Spleen (tissue), 11 donors: ENCODE results near the gene PAPLN. TPM values are rescaled to one million over a fixed set of nuclear protein-coding genes. Genes with fewer than 3 reads are reported as not detected.

Experiments
- DNase-seq: peaks from one replicate; pipeline ENCODE4 v3.0.0-alpha.2; 2020
- H3K27ac ChIP-seq, 8 donors: fragments of 200-600 bp; sonication (generic) in 7 of 8; 1 replicate in 4 of 8; 2 replicates in 4 of 8; pipeline versions ENCODE4 v1.5.0 to v1.8.0; 2016 to 2021; ENCODE audit warnings: inconsistent platforms in 4 of 8, mild to moderate bottlenecking in 4 of 8, moderate library complexity in 1 of 8
- H3K27me3 ChIP-seq, 7 donors: fragments of 200-600 bp; sonication (generic) in 6 of 7; replicated peaks in 1 of 7; 1 replicate in 4 of 7; 2 replicates in 3 of 7; pipeline versions ENCODE4 v1.5.0 to v1.8.0; 2016 to 2021; ENCODE audit warnings: inconsistent platforms in 3 of 7, mild to moderate bottlenecking in 1 of 7
- H3K36me3 ChIP-seq, 6 donors: fragments of 200-600 bp; sonication (generic) in 5 of 6; 1 replicate in 4 of 6; 2 replicates in 2 of 6; pipeline versions ENCODE4 v1.5.0 to v1.8.0; 2016 to 2021; ENCODE audit warnings: inconsistent platforms in 2 of 6
- H3K4me1 ChIP-seq, 6 donors: fragments of 200-600 bp; sonication (generic) in 5 of 6; 1 replicate in 3 of 6; 2 replicates in 3 of 6; pipeline versions ENCODE4 v1.5.0 to v1.8.0; 2016 to 2021; ENCODE audit warnings: inconsistent platforms in 3 of 6
- H3K4me3 ChIP-seq, 8 donors: fragments of 200-600 bp; sonication (generic) in 7 of 8; 1 replicate in 4 of 8; 2 replicates in 4 of 8; pipeline versions ENCODE4 v1.5.0 to v1.8.0; 2016 to 2021; ENCODE audit warnings: inconsistent platforms in 4 of 8, mild to moderate bottlenecking in 4 of 8, moderate library complexity in 2 of 8
- H3K9me3 ChIP-seq, 8 donors: fragments of 200-600 bp; sonication (generic) in 7 of 8; 1 replicate in 4 of 8; 2 replicates in 4 of 8; pipeline versions ENCODE4 v1.5.0 to v1.8.0; 2016 to 2021; ENCODE audit warnings: inconsistent platforms in 4 of 8
- POLR2A ChIP-seq, 3 donors: fragments of 450-650 bp; IDR thresholded peaks; one replicate each; pipeline ENCODE4 v1.5.1; 2017; ENCODE audit warnings: antibody characterized with exemption in 3 of 3, mild to moderate bottlenecking in 1 of 3
- POLR2AphosphoS5 ChIP-seq, 3 donors: sonication (generic); formaldehyde crosslinking; IDR thresholded peaks; one replicate each; pipeline ENCODE4 v1.5.1; 2017; ENCODE audit warnings: antibody characterized with exemption in 3 of 3
- WGBS, 5 donors: extraction: QIAGEN DNeasy Blood & Tissue Kit in 3 of 5; methylation state at CpG; one replicate each; pipeline versions ENCODE4 v1.1.5 to v1.1.7; 2013 to 2018; 5-methylcytosine and 5-hydroxymethylcytosine counted together
- intact Hi-C: fragments of 100-400 bp; cut with DNase I; formaldehyde crosslinking; loops from one replicate; pipeline ENCODE4 v1.15.0; 2023; ENCODE audit warnings: low total_unique reads
- polyA plus RNA-seq, 3 donors: library from polyadenylated mRNA; stranded (reverse); fragments of 200-250 nt; gene quantifications; one replicate each; pipeline ENCODE4 v1.2.1, GENCODE V29; 2013
- total RNA-seq, 7 donors: library from RNA; depleted of rRNA in 3 of 7; stranded (reverse); fragments of >200 nt in 3 of 7; fragmentation: NEBNext Ultra II Directional in 4 of 7; extraction: Animal tissue kit (Norgen Biotek cat#: 25700) in 4 of 7; gene quantifications; one replicate each; pipeline versions ENCODE4 v1.1.0 to v1.2.1, GENCODE V29; 2016 to 2021
- TF ChIP-seq, protein P1 (sequence below), 11 experiments: fragments of 200-600 bp in 7 of 11; fragments of 450-650 bp in 4 of 11; sonication (generic) in 4 of 11; IDR thresholded peaks in 8 of 11; conservative IDR thresholded peaks in 3 of 11; 1 replicate in 7 of 11; 2 replicates in 4 of 11; pipeline versions ENCODE4 v1.4.0 to v1.8.0; 2016 to 2021; ENCODE audit warnings: antibody characterized with exemption in 11 of 11, inconsistent platforms in 4 of 11, mild to moderate bottlenecking in 1 of 11
- donor health status: healthy with polysubstance abuse.
- donor health status: DM: no; HTN: no; CAD: no; lungs with moderate emphysema.
- donor health status: DM: no; HTN: no; CAD: no.
- donor health status: Bipolar disorder and iron deficiency.
- donor health status: healthy.
- donor health status: DM: no; HTN: no; CAD: no.
- donor health status: DM: yes; HTN: yes; CAD: no.

Gene PAPLN
- total and polyA plus RNA-seq, 10 donors, result 20.3 to 57.2 (median 42.0) TPM

DNA sequence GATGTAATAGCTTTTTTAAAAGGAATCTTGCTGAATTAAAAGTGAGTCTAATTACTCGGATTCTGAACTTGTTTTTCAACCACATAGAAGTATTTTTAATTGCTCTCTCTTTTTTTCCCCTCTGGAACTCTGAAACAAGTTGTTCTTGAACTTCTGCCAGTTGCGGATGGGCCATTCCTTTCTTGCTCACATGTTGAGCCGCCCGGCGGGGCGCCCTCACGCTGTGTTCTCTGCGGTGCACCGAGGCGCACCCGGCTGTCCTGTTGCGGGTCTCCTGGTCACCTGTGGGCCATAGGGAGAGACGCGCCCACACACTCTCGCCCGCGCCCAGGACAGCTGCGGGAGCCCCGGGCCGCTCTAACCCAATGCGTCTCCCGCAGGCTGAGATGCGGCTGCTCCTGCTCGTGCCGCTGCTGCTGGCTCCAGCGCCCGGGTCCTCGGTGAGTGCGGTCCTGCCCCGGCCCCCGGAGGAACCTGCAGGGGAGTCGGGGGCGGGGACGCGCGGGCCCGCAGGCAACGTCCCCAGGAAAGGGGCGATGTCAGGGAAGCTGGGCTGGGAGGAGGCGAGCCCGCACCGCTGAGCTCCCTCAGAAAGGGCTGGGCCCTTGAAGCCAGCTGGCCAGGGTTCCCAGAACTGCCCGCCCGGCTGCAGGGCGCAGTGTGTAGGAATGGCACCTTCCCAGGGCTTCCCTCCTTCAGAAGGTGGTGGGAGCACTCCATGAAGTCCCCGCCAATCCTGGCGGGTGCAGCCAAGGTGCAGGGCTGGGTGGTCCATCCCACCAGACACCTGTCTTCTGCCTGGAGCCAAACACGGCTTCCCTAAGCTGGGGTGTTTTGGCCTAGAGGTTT, 2.3 kb downstream of the PAPLN start:
- DNase-seq, result no peak
- Histone ChIP-seq H3K27me3 (peaks cover 0 to 97% (median 47%) of the 10 kb centered on the region in 7 donors), H3K9me3 (no peaks in the 10 kb centered on the region), H3K4me3 (peak overlapping the region in 7 of 8 donors; percentile 15 to 73 (median 42)), H3K4me1 (peaks cover 27 to 97% (median 76%) of the 10 kb centered on the region in 6 donors), H3K27ac (peak overlapping the region in 6 of 8 donors; percentile 25 to 63 (median 48)), H3K36me3 (no peaks in the 10 kb centered on the region)
- intact Hi-C loops, result no loop called here
- WGBS, 5 donors, result 10 to 16% (median 12%) methylated on average over 41 to 48 of the region's 48 CpGs
- TF ChIP-seq POLR2AphosphoS5 (IDR thresholded peaks at IDR 0.05) (peak in 2 of 3 donors; percentile 9 to 38), POLR2A (IDR thresholded peaks at IDR 0.05) (no peak)
- TF ChIP-seq, protein P1, sequence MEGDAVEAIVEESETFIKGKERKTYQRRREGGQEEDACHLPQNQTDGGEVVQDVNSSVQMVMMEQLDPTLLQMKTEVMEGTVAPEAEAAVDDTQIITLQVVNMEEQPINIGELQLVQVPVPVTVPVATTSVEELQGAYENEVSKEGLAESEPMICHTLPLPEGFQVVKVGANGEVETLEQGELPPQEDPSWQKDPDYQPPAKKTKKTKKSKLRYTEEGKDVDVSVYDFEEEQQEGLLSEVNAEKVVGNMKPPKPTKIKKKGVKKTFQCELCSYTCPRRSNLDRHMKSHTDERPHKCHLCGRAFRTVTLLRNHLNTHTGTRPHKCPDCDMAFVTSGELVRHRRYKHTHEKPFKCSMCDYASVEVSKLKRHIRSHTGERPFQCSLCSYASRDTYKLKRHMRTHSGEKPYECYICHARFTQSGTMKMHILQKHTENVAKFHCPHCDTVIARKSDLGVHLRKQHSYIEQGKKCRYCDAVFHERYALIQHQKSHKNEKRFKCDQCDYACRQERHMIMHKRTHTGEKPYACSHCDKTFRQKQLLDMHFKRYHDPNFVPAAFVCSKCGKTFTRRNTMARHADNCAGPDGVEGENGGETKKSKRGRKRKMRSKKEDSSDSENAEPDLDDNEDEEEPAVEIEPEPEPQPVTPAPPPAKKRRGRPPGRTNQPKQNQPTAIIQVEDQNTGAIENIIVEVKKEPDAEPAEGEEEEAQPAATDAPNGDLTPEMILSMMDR (IDR thresholded peaks at IDR 0.05 in 8 of 11, conservative IDR thresholded peaks at IDR 0.05 in 3 of 11), result no peak

DNA sequence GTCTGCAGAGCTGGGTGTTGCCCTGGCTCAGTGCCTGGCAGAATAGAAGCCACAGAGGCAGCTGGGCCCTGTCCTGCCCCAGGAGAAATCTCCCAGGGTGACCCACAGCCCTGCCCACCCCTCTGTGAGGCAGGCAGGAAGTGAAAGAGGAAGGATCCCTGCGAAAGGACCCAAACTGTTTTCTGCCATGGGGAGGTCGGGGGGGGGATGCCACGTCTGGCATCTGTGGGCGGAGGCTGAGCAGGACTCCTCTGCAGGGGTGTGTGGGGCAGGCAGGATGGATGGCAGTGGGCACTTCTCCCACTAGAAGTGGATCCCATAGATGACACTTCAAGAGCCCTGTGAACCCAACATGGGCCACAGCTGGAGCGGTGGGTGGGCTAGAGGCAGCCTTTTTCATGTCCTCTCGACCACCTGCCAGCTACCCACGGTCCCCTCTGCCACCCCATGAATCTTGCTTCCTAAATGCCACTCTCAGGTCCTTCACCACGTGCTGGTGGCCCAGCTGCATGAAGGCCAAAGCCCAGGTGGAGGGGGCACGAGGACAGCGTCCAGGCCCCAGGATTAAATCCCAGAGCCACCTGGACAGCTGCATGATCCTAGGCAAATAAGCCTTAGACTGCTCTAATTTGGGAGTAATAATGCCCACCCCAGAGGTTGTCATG, 3.6 kb downstream of the PAPLN start:
- 30 to 48% (median 40%) methylated on average over 10 of the region's 10 CpGs for WGBS, 5 donors
- intact Hi-C loops, result no loop called here
- peak overlapping the region in 2 of 8 donors; percentile 6 to 73 for H3K4me3 ChIP-seq
- DNase-seq, result peak; percentile 79
- TF ChIP-seq POLR2A (IDR thresholded peaks at IDR 0.05) (no peak), POLR2AphosphoS5 (IDR thresholded peaks at IDR 0.05) (peak in 2 of 3 donors; percentile 24 to 39)
- peaks cover 0 to 97% (median 47%) of the 10 kb centered on the region in 7 donors for H3K27me3 ChIP-seq
- H3K9me3 ChIP-seq, result no peaks in the 10 kb centered on the region
- peaks cover 0 to 7% (median 0%) of the 10 kb centered on the region in 6 donors for H3K36me3 ChIP-seq
- peaks cover 31 to 98% (median 82%) of the 10 kb centered on the region in 6 donors for H3K4me1 ChIP-seq
- H3K27ac ChIP-seq, result peak overlapping the region in 6 of 8 donors; percentile 4 to 63 (median 56)

DNA sequence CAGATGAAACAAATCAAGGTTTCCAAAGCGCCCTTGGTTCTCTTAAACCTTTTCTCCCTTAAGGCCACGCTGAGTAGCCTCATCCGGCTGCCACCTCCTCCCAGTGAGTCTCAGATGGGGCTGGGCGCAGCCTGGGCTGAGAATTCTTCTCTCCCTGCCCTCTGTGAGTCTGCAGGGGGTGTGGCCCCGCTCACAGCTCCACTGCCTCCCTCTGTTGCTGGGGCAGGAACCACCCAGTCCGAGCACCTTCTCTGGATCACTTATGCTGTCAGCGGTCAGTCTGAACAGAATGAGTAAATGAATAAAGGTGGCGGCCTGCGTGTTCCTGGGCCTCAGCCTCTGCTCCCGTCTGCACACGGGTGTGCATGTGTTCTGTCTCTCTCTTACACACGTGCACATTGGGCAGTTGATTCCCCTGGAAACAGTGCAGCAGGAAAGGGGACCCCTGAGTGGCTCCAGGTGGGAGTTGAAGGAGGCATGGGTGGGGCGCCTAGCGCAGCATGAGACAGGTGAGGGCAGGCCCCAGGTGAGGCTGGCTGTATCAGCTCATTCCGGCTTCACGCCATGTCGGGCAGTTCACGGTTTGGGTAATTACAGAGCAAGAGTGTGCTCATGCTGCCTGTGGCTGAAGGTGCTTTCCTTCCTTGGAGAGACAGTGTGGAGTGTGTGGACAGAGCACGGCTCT, 4.3 kb downstream of the PAPLN start:
- peak overlapping the region in 2 of 8 donors; percentile 6 to 73 for H3K4me3 ChIP-seq
- peak overlapping the region in 6 of 8 donors; percentile 24 to 63 (median 56) for H3K27ac ChIP-seq
- DNase-seq, result no peak
- peaks cover 31 to 98% (median 85%) of the 10 kb centered on the region in 6 donors for H3K4me1 ChIP-seq
- WGBS, 5 donors, result 77 to 88% (median 83%) methylated on average over 16 to 19 of the region's 19 CpGs
- peaks cover 0 to 97% (median 47%) of the 10 kb centered on the region in 7 donors for H3K27me3 ChIP-seq
- TF ChIP-seq POLR2AphosphoS5 (IDR thresholded peaks at IDR 0.05) (no peak), POLR2A (IDR thresholded peaks at IDR 0.05) (no peak)
- TF ChIP-seq, protein P1 (IDR thresholded peaks at IDR 0.05 in 8 of 11, conservative IDR thresholded peaks at IDR 0.05 in 3 of 11), result no peak
- intact Hi-C loops, result no loop called here
- H3K9me3 ChIP-seq, result no peaks in the 10 kb centered on the region
- peaks cover 0 to 7% (median 0%) of the 10 kb centered on the region in 6 donors for H3K36me3 ChIP-seq

DNA sequence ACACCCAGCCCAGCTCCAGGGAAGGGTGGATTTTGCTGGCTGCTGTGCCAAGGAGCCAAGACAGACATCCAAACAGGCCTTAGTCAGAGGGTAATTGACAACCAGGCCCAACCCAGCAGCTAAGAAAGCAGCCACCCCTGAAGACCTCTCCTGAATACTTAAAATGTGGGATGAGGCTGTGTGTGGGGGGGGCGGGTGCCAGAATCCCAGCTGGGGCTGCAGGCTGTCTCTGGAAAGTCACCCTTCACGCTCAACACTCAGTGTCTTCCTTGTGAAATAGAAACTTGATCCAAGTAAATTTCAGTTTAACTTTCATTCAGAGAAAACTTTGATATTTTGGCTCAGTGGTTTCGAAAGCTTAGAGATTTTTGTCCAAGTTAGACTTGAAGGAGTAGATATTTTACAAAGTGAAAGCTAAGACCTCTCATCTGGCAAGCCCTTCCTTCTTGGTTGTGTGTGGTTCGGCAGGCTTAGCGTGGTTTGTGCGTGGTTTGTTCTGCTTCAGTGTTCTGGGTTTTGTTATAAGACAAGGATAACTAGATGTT, 5.1 kb downstream of the PAPLN start:
- H3K4me1 ChIP-seq, result peaks cover 28 to 98% (median 86%) of the 10 kb centered on the region in 6 donors
- 32 to 46% (median 43%) methylated on average over 6 of the region's 6 CpGs for WGBS, 5 donors
- intact Hi-C loops, result no loop called here
- peaks cover 0 to 7% (median 0%) of the 10 kb centered on the region in 6 donors for H3K36me3 ChIP-seq
- no peak for DNase-seq
- H3K9me3 ChIP-seq, result no peaks in the 10 kb centered on the region
- peak overlapping the region in 6 of 8 donors; percentile 24 to 63 (median 53) for H3K27ac ChIP-seq
- H3K4me3 ChIP-seq, result peak overlapping the region in 2 of 8 donors; percentile 17 to 73
- peaks cover 0 to 95% (median 42%) of the 10 kb centered on the region in 7 donors for H3K27me3 ChIP-seq
- TF ChIP-seq, protein P1 (IDR thresholded peaks at IDR 0.05 in 8 of 11, conservative IDR thresholded peaks at IDR 0.05 in 3 of 11), result no peak
